Type B pancreatic cell (in vitro differentiated cells): ENCODE results near the gene SCYL2. TPM values are rescaled to one million over a fixed set of nuclear protein-coding genes. Genes with fewer than 3 reads are reported as not detected.
A peak's percentile ranks its signal among the peaks of the same experiment; 100 is the strongest.

Experiments used
- DNase-seq: peaks from one replicate; pipeline ENCODE4 v3.0.0; 2021; ENCODE audit warnings: mixed read lengths; ENCODE audit not compliant: unreplicated experiment; ENCODE audit errors: extremely low spot score
- H3K27ac Mint-ChIP-seq: 2 replicates; pipeline ENCODE4 v1.8.0; 2021; ENCODE audit warnings: mild to moderate bottlenecking, mixed read lengths
- H3K27me3 Mint-ChIP-seq: 2 replicates; pipeline ENCODE4 v1.8.0; 2021; ENCODE audit warnings: mixed read lengths
- H3K36me3 Mint-ChIP-seq: 2 replicates; pipeline ENCODE4 v1.8.0; 2021; ENCODE audit warnings: mixed read lengths
- H3K4me1 Mint-ChIP-seq: one replicate; pipeline ENCODE4 v1.8.0; 2021; ENCODE audit warnings: mixed read lengths; ENCODE audit not compliant: unreplicated experiment
- H3K4me3 Mint-ChIP-seq: 2 replicates; pipeline ENCODE4 v1.8.0; 2021; ENCODE audit warnings: mild to moderate bottlenecking, mixed read lengths
- H3K9me3 Mint-ChIP-seq: 2 replicates; pipeline ENCODE4 v1.8.0; 2021; ENCODE audit warnings: mixed read lengths
- CTCF ChIP-seq: fragments of 200-600 bp; sonication (generic); conservative IDR thresholded peaks from 2 replicates; pipeline ENCODE4 v1.5.0; 2021; ENCODE audit warnings: antibody characterized with exemption, mild to moderate bottlenecking
- total RNA-seq: library from RNA; stranded (reverse); gene quantifications from 2 replicates; pipeline ENCODE4 v1.2.1, GENCODE V29; 2021; ENCODE audit warnings: low replicate concordance

The SCYL2 gene
- total RNA-seq, 1 donor from 2014 or later = 53.9 TPM

- H3K4me3 Mint-ChIP-seq = peak overlapping the region; percentile 100
- H3K27ac Mint-ChIP-seq = peak overlapping the region; percentile 99
- DNase-seq = no peak
- H3K4me1 Mint-ChIP-seq = peaks cover 18% of the 10 kb centered on the region
- TF ChIP-seq CTCF = no peak
- H3K27me3 Mint-ChIP-seq = no peaks in the 10 kb centered on the region
- H3K36me3 Mint-ChIP-seq = no peaks in the 10 kb centered on the region
- no peaks in the 10 kb centered on the region for H3K9me3 Mint-ChIP-seq
These were observed 1.0 kb upstream of the SCYL2 start for GRCh38 chr12:100265732-100266584.

GRCh38 chr12:100266585-100266834, 467 bp upstream of the SCYL2 start:
- peak overlapping the region; percentile 100 for H3K4me3 Mint-ChIP-seq
- H3K27ac Mint-ChIP-seq = peak overlapping the region; percentile 99
- no peaks in the 10 kb centered on the region for H3K27me3 Mint-ChIP-seq
- no peak for TF ChIP-seq CTCF
- peaks cover 19% of the 10 kb centered on the region for H3K4me1 Mint-ChIP-seq
- DNase-seq = peak; percentile 91
- H3K9me3 Mint-ChIP-seq = no peaks in the 10 kb centered on the region
- H3K36me3 Mint-ChIP-seq = no peaks in the 10 kb centered on the region

GRCh38 chr12:100267603-100268281, 765 bp downstream of the SCYL2 start:
- H3K4me3 Mint-ChIP-seq = peak overlapping the region; percentile 100
- no peaks in the 10 kb centered on the region for H3K9me3 Mint-ChIP-seq
- no peaks in the 10 kb centered on the region for H3K27me3 Mint-ChIP-seq
- peaks cover 19% of the 10 kb centered on the region for H3K4me1 Mint-ChIP-seq
- H3K36me3 Mint-ChIP-seq = no peaks in the 10 kb centered on the region
- DNase-seq = no peak
- H3K27ac Mint-ChIP-seq = peak overlapping the region; percentile 99
- no peak for TF ChIP-seq CTCF

- Mint-ChIP-seq H3K36me3 (peaks cover 6% of the 10 kb centered on the region), H3K9me3 (no peaks in the 10 kb centered on the region), H3K27ac (peak overlapping the region; percentile 99), H3K4me1 (peaks cover 28% of the 10 kb centered on the region), H3K27me3 (no peaks in the 10 kb centered on the region), H3K4me3 (peak overlapping the region; percentile 100)
- TF ChIP-seq CTCF = no peak
- no peak for DNase-seq
These were observed 2.0 kb downstream of the SCYL2 start for GRCh38 chr12:100268835-100269564.

- Mint-ChIP-seq H3K4me3 (no peak overlapping the region), H3K27ac (no peak overlapping the region), H3K9me3 (no peaks in the 10 kb centered on the region), H3K4me1 (peaks cover 21% of the 10 kb centered on the region), H3K27me3 (no peaks in the 10 kb centered on the region), H3K36me3 (peaks cover 22% of the 10 kb centered on the region)
- TF ChIP-seq CTCF = no peak
- DNase-seq = no peak
These were observed 6.8 kb downstream of the SCYL2 start for GRCh38 chr12:100273782-100274181.
